Superior temporal gyrus (tissue), 1 donor: Measurements from ENCODE around the gene CEP350.

Experiments used
- DNase-seq: peaks from one replicate; pipeline ENCODE4 v3.0.0-alpha.2; 2016; ENCODE audit errors: extremely low spot score

CEP350 gene

DNA sequence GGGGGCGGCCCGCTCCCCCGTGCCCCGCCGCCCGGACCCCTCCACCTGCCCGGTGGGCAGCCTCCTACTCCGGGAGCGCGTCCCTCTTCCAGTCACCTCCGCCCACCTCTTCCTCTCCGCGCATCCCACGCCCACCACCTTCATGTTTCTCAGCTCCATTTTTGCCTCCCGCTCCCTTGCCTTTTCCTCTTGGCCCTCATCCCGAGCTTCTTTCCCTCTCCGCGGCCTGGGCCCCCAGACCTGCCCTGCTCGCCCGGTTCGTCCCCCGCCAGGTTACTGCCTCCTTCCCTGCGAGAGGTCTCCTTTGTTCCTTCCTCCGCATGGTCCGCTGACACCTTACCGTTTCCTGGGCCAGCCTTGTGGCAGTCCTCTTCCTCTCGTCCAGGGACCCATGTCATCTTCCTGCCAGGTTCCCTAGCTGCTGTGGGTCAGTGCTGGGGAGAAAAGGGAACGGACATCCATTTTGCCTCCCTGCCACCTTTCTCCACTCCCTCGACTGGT lies 200.6 kb downstream of the CEP350 start:
- DNase-seq: no peak

DNA sequence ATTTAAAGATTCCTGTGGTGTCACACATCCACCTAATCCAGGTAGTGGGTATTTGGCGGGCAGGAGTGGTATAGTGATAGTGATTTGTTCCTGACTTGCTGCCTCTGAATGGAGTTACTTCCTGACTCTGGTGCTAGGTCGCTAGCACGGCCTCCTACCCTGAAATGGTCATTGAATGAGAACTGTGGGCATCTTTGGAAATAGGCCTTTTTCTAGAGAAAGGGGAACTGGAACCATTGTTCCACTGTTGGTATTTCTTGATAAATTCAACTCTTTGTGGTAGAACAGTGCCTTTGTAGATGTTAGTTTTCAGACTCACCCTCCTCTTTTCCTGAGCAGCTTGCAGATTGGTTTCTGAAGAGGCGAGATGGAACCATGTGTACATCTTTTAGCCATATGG lies 201.6 kb downstream of the CEP350 start:
- DNase-seq: peak; percentile 35

DNA sequence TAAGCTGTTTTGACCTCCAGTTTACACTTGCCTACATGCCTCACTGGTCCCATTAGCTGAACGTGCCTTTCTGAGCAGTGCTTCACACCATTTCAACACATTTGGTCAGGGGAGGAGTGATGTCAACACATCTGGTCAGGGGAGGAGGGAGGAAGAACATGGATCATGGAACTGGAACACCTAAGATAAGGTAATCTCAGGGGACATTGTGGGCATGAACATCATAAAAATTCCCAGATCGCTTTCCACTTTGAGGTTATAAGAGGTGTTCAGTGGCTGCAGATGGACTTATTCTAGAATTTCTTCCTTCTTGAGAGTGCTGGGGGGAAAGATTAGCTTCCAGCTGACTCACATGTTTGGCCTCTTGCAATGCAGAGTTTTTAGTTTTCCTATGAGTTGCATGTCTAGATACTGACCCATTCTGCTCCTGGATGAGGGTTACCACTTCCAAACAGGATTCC lies 202.1 kb downstream of the CEP350 start:
- no peak for DNase-seq

DNA sequence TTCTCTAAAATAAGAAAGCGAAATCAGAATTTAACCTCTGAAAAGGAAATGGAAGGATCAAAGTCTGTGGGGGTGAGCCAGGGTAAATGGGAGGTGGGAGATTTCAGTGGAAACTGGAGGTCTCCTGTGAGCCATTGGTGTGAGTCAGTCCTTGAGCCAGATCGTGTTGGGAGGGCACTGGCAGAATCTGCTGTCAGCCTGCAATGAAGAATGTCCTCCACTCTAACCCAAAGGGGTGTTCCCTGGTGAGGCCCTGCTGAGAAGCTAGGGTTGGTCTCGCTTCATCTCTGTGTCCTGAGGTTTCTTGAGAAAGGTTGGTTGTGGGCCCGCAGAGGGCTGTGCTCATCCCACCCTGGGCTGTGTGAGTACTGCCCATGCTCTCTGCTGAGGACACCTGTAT lies 202.5 kb downstream of the CEP350 start:
- no peak for DNase-seq

DNA sequence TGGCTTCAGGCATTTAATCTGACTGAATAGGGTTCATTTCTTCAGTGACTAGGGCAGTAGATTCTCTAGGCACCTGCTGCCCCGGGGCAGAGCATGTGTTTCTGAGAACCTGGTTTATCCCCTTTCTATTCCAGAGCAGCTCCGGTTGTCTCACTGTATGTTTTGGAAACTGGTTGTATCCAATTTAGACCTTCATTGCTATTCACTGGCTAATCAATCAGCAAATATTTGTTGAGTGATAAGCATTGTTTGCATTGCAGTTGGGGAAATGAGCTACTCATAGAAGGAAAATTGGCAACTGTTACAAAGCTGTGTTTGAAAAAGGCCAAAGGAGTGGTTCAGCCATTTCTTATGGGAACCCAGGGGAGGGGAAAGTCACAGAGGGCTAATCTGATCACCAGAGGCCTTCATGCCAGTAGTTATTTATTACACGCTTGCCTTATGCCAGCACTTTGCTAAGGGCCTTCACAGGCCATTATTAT lies 203.0 kb downstream of the CEP350 start:
- no peak for DNase-seq

DNA sequence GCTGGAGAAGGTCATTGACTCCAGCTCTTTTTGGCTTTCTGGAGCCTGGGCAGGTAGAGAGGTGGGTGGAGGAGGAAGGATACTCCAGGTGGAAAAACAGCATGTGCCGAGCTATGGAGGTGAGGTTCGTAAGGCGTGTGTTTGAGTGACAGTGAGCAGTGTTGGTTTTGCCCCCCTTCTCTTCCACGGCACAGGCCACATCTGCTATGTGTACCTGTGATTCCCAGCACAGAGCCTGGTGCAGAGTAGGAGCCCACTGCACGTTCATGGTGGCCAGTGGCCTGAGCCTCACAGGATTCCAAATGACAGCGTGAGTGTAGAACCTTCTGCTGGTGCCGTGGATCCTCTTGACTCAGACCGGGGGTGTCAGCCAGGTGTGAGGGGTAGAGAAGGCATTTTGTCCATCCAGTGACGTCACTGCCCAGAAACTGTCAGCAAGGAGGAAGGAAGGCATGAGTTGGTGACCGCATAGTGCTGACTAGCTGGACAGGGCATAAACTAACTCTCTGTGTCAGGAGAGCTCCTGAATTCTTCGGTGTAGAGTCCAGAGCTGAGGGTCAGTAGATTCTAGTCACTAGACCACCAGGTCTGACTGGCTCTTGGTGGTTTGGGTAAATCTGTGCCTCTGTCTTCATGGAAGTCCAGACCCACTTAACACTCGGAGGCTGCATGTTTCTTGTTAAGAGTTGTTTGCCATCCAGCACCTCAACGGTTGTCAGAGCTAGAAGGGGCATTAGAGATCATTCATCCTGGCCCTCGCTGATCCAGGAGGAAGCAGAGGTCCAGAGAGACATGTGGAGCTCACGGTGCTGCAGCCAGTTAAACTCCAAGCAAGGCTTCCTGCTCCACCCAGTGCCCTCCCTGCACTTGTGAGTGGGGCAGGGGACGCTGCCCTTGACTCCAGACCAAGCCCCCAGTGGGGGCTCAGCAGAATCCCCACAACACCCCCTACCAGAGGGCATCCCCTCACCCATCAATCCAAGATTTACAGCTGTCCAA lies 203.8 kb downstream of the CEP350 start:
- DNase-seq: no peak

DNA sequence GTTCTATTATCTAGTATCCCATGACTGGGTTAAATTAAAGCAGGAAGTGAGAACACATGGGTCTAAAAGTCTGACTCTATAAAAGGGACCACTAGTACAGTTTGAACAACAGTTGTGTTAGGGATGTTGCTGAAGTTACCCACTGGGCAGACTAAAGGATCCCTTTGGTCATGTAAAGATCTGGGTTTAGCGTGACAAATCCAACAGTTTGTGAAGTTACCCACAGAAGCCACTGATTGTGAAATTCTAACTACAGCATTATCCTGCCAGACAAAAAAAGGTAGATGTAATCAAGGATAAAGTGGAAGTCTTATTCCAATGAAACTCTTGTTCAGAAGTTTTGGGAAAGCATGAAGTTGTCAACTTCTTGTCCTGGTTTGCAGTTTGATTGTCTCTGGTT lies 205.7 kb downstream of the CEP350 start:
- no peak for DNase-seq

DNA sequence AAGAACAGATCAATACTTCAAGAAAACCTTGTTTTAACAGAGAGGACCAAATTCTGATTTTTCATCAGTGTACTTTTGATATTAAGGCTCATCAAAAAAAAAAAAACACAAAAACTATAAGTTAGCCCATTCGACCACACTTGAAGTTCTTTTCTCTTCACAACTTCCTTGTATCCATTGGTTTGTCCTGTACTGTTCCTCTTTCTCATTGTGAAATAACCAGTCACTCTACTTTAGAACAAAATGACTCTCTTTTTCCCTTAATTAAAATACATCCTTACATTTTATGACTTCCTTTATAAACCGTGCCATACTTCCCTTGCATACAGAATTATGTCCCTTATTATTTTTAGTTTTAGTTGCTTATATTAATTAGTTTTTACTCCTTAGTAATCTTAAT lies 208.4 kb downstream of the CEP350 start:
- no peak for DNase-seq
